Endodermal cell (in vitro differentiated cells): ENCODE measurements around the gene HDLBP. TPM values are rescaled to one million over a fixed set of nuclear protein-coding genes. Genes with fewer than 3 reads are reported as not detected.
A peak's percentile ranks its signal among the peaks of the same experiment; 100 is the strongest.

Source experiments
- DNase-seq: peaks from one replicate; pipeline ENCODE4 v3.0.0-alpha.2; 2017
- H3K27ac ChIP-seq: 2 replicates; pipeline ENCODE4 v1.5.1; 2013; ENCODE audit warnings: mild to moderate bottlenecking, low read depth, low read length, moderate library complexity
- H3K27me3 ChIP-seq: 2 replicates; pipeline ENCODE4 v1.6.1; 2013; ENCODE audit warnings: mild to moderate bottlenecking, low read length, moderate library complexity; ENCODE audit not compliant: insufficient read depth, control insufficient read depth, poor library complexity, severe bottlenecking
- H3K36me3 ChIP-seq: 2 replicates; pipeline ENCODE4 v1.7.0; 2013; ENCODE audit warnings: mild to moderate bottlenecking, low read length, moderate library complexity; ENCODE audit not compliant: control insufficient read depth, insufficient read depth
- H3K4me1 ChIP-seq: one replicate; pipeline ENCODE4 v1.7.0; 2013; ENCODE audit warnings: low read length; ENCODE audit not compliant: control insufficient read depth, insufficient read depth
- H3K4me3 ChIP-seq: 2 replicates; pipeline ENCODE4 v1.5.1; 2013; ENCODE audit warnings: mild to moderate bottlenecking, low read length, moderate library complexity
- H3K9ac ChIP-seq: 2 replicates; pipeline ENCODE4 v1.6.1; 2013; ENCODE audit warnings: mild to moderate bottlenecking, low read length, moderate library complexity; ENCODE audit not compliant: poor library complexity, severe bottlenecking; ENCODE audit errors: extremely low read depth
- H3K9me3 ChIP-seq: 2 replicates; pipeline ENCODE4 v1.6.1; 2013; ENCODE audit warnings: mild to moderate bottlenecking, low read length, moderate library complexity; ENCODE audit not compliant: control insufficient read depth
- H3K27ac Mint-ChIP-seq: 2 replicates; pipeline ENCODE4 v1.8.0; 2020; ENCODE audit warnings: mixed read lengths
- H3K27me3 Mint-ChIP-seq: 2 replicates; pipeline ENCODE4 v1.8.0; 2021; ENCODE audit warnings: mild to moderate bottlenecking, mixed read lengths; ENCODE audit not compliant: insufficient read depth
- H3K36me3 Mint-ChIP-seq: 2 replicates; pipeline ENCODE4 v1.8.0; 2020; ENCODE audit warnings: low read depth, mixed read lengths
- H3K4me1 Mint-ChIP-seq: 2 replicates; pipeline ENCODE4 v1.8.0; 2020; ENCODE audit warnings: mixed read lengths
- H3K4me3 Mint-ChIP-seq: 2 replicates; pipeline ENCODE4 v1.8.0; 2020; ENCODE audit warnings: mild to moderate bottlenecking, moderate library complexity, mixed read lengths
- H3K9me3 Mint-ChIP-seq: 2 replicates; pipeline ENCODE4 v1.8.0; 2020; ENCODE audit warnings: mild to moderate bottlenecking, mixed read lengths
- CTCF ChIP-seq: fragments of 200-600 bp; sonication (generic); conservative IDR thresholded peaks from 2 replicates; pipeline ENCODE4 v1.5.0; 2021; ENCODE audit warnings: antibody characterized with exemption, mild to moderate bottlenecking
- WGBS, 2 experiments: methylation state at CpG; one replicate each; pipeline versions ENCODE4 v1.1.5 to v1.1.7; 2013; ENCODE audit warnings: missing lambda C conversion rate in 2 of 2, mixed read lengths in 1 of 2; ENCODE audit not compliant: insufficient coverage in 1 of 2, insufficient read length in 1 of 2; 5-methylcytosine and 5-hydroxymethylcytosine counted together
- total RNA-seq, 2 donors: library from RNA; stranded (reverse); fragmentation: NEBNext Ultra II Directional in 1 of 2; extraction: Animal tissue kit (Norgen Biotek cat#: 25700) in 1 of 2; gene quantifications; 2 replicates in 1 of 2; 3 replicates in 1 of 2; pipeline ENCODE4 v1.2.1, GENCODE V29; 2021

Gene HDLBP
- total RNA-seq, 2 donors from 2014 or later = 344 to 374 TPM

- H3K27ac ChIP-seq = no peak overlapping the region
- H3K9ac ChIP-seq = no peak overlapping the region
- Mint-ChIP-seq H3K27ac (no peak overlapping the region), H3K36me3 (peaks cover 8% of the 10 kb centered on the region), H3K4me3 (no peak overlapping the region), H3K4me1 (peaks cover 30% of the 10 kb centered on the region), H3K9me3 (no peaks in the 10 kb centered on the region), H3K27me3 (no peaks in the 10 kb centered on the region)
- DNase-seq = no peak
- no peaks in the 10 kb centered on the region for H3K36me3 ChIP-seq
- peaks cover 11% of the 10 kb centered on the region for H3K9me3 ChIP-seq
- no CpG with 5 or more reads among the region's 1 CpG for WGBS, 2 experiments
- TF ChIP-seq CTCF = no peak
- peaks cover 17% of the 10 kb centered on the region for H3K4me1 ChIP-seq
- no peak overlapping the region for H3K4me3 ChIP-seq
- no peaks in the 10 kb centered on the region for H3K27me3 ChIP-seq
Measured at GRCh38 chr2:241275504-241275903, 40.0 kb downstream of the HDLBP start.

GRCh38 chr2:241274127-241274526 lies 41.3 kb downstream of the HDLBP start:
- peaks cover 2% of the 10 kb centered on the region for H3K36me3 ChIP-seq
- peaks cover 21% of the 10 kb centered on the region for H3K4me1 Mint-ChIP-seq
- no peak overlapping the region for H3K9ac ChIP-seq
- no peak overlapping the region for H3K4me3 Mint-ChIP-seq
- DNase-seq = peak; percentile 63
- no peaks in the 10 kb centered on the region for H3K9me3 Mint-ChIP-seq
- H3K4me1 ChIP-seq = peaks cover 9% of the 10 kb centered on the region
- H3K36me3 Mint-ChIP-seq = peaks cover 11% of the 10 kb centered on the region
- WGBS, 2 experiments = 82 to 94% methylated on average over 5 of the region's 5 CpGs
- H3K27me3 Mint-ChIP-seq = no peaks in the 10 kb centered on the region
- no peak overlapping the region for H3K4me3 ChIP-seq
- no peak for TF ChIP-seq CTCF
- peaks cover 11% of the 10 kb centered on the region for H3K9me3 ChIP-seq
- H3K27ac ChIP-seq = no peak overlapping the region
- H3K27me3 ChIP-seq = no peaks in the 10 kb centered on the region
- H3K27ac Mint-ChIP-seq = no peak overlapping the region

- peaks cover 11% of the 10 kb centered on the region for H3K9me3 ChIP-seq
- Mint-ChIP-seq H3K9me3 (no peaks in the 10 kb centered on the region), H3K27me3 (no peaks in the 10 kb centered on the region), H3K4me1 (peaks cover 21% of the 10 kb centered on the region), H3K27ac (peak overlapping the region; percentile 84), H3K4me3 (peak overlapping the region; percentile 78), H3K36me3 (peaks cover 15% of the 10 kb centered on the region)
- peak overlapping the region; percentile 67 for H3K9ac ChIP-seq
- peaks cover 9% of the 10 kb centered on the region for H3K4me1 ChIP-seq
- 73 to 76% methylated on average over 10 to 21 of the region's 21 CpGs for WGBS, 2 experiments
- TF ChIP-seq CTCF = peak; percentile 36
- peak; percentile 60 for DNase-seq
- H3K27ac ChIP-seq = no peak overlapping the region
- peak overlapping the region; percentile 79 for H3K4me3 ChIP-seq
- H3K27me3 ChIP-seq = no peaks in the 10 kb centered on the region
- peaks cover 9% of the 10 kb centered on the region for H3K36me3 ChIP-seq
Measured at GRCh38 chr2:241273210-241274020, 42.1 kb downstream of the HDLBP start.
